ENCODE measurements around the gene C4orf36. TPM values are rescaled to one million over a fixed set of nuclear protein-coding genes. Genes with fewer than 3 reads are reported as not detected.
A peak's percentile ranks its signal among the peaks of the same experiment; 100 is the strongest.

C4orf36 gene
- total and polyA plus RNA-seq, 2 donors (not counting 1 experiment from before 2014, with no cell fraction given): 0.98 to 6.3 TPM

- no peaks in the 10 kb centered on the region for H3K4me1 ChIP-seq (ENCODE audit: control insufficient read depth, extremely low read depth, insufficient read depth, low read length)
- H3K4me2 ChIP-seq (ENCODE audit: extremely low read depth, insufficient read depth, low read length): peak overlapping the region; percentile 11
- H3K9me3 ChIP-seq (ENCODE audit: control insufficient read depth, insufficient read depth, low read depth, low read length): no peaks in the 10 kb centered on the region
- no peak overlapping the region for H3K9ac ChIP-seq (ENCODE audit: insufficient read depth, low read length)
- H2AFZ ChIP-seq (ENCODE audit: low read length): peak overlapping the region; percentile 71
- no peak for TF ChIP-seq EZH2 (IDR thresholded peaks at IDR 0.05; ENCODE audit: low read length, missing control alignments)
- TF ChIP-seq CTCF (conservative IDR thresholded peaks at IDR 0.05 in 1 of 2, IDR thresholded peaks at IDR 0.05 in 1 of 2; ENCODE audit: low read depth in 1 of 2, low read length in 2 of 2): no peak
- H4K20me1 ChIP-seq (ENCODE audit: control insufficient read depth, extremely low read depth, insufficient read depth, low read length): no peaks in the 10 kb centered on the region
- no peaks in the 10 kb centered on the region for H3K79me2 ChIP-seq (ENCODE audit: control insufficient read depth, insufficient read depth, low read length)
- peak overlapping the region; percentile 22 for H3K27ac ChIP-seq (ENCODE audit: insufficient read depth, low read length)
- DNase-seq (ENCODE audit: low read depth in 2 of 2): peak; percentile 20 to 72
- H3K36me3 ChIP-seq (ENCODE audit: control insufficient read depth, insufficient read depth, low read length): no peaks in the 10 kb centered on the region
- peak overlapping the region in 1 of 4 experiments; percentile 14 for H3K4me3 ChIP-seq (replicated peaks in 1 of 4; ENCODE audit: control extremely low read depth in 1 of 4, insufficient read depth in 1 of 4, low read depth in 3 of 4, low read length in 4 of 4)
- H3K27me3 ChIP-seq (ENCODE audit: control insufficient read depth, insufficient read depth, low read length): no peaks in the 10 kb centered on the region
Observed at GRCh38 chr4:86908251-86908657, 16.0 kb upstream of the C4orf36 start.

GRCh38 chr4:86901864-86902263 lies 9.6 kb upstream of the C4orf36 start:
- Histone ChIP-seq H3K9me3 (ENCODE audit: control insufficient read depth, insufficient read depth, low read depth, low read length) (no peaks in the 10 kb centered on the region), H2AFZ (ENCODE audit: low read length) (no peak overlapping the region), H3K4me2 (ENCODE audit: extremely low read depth, insufficient read depth, low read length) (no peak overlapping the region), H3K4me1 (ENCODE audit: control insufficient read depth, extremely low read depth, insufficient read depth, low read length) (no peaks in the 10 kb centered on the region), H4K20me1 (ENCODE audit: control insufficient read depth, extremely low read depth, insufficient read depth, low read length) (no peaks in the 10 kb centered on the region), H3K36me3 (ENCODE audit: control insufficient read depth, insufficient read depth, low read length) (no peaks in the 10 kb centered on the region), H3K4me3 (replicated peaks in 1 of 4; ENCODE audit: control extremely low read depth in 1 of 4, insufficient read depth in 1 of 4, low read depth in 3 of 4, low read length in 4 of 4) (no peak overlapping the region), H3K27ac (ENCODE audit: insufficient read depth, low read length) (no peak overlapping the region), H3K27me3 (ENCODE audit: control insufficient read depth, insufficient read depth, low read length) (no peaks in the 10 kb centered on the region), H3K9ac (ENCODE audit: insufficient read depth, low read length) (no peak overlapping the region), H3K79me2 (ENCODE audit: control insufficient read depth, insufficient read depth, low read length) (no peaks in the 10 kb centered on the region)
- TF ChIP-seq EZH2 (IDR thresholded peaks at IDR 0.05; ENCODE audit: low read length, missing control alignments) (no peak), CTCF (conservative IDR thresholded peaks at IDR 0.05 in 1 of 2, IDR thresholded peaks at IDR 0.05 in 1 of 2; ENCODE audit: low read depth in 1 of 2, low read length in 2 of 2) (no peak)
- DNase-seq (ENCODE audit: low read depth in 2 of 2): no peak

GRCh38 chr4:86898562-86898961 lies 6.3 kb upstream of the C4orf36 start:
- TF ChIP-seq EZH2 (IDR thresholded peaks at IDR 0.05; ENCODE audit: low read length, missing control alignments) (no peak), CTCF (conservative IDR thresholded peaks at IDR 0.05 in 1 of 2, IDR thresholded peaks at IDR 0.05 in 1 of 2; ENCODE audit: low read depth in 1 of 2, low read length in 2 of 2) (no peak)
- Histone ChIP-seq H3K9me3 (ENCODE audit: control insufficient read depth, insufficient read depth, low read depth, low read length) (no peaks in the 10 kb centered on the region), H3K79me2 (ENCODE audit: control insufficient read depth, insufficient read depth, low read length) (no peaks in the 10 kb centered on the region), H4K20me1 (ENCODE audit: control insufficient read depth, extremely low read depth, insufficient read depth, low read length) (no peaks in the 10 kb centered on the region), H3K4me1 (ENCODE audit: control insufficient read depth, extremely low read depth, insufficient read depth, low read length) (peaks cover 2% of the 10 kb centered on the region), H3K27me3 (ENCODE audit: control insufficient read depth, insufficient read depth, low read length) (no peaks in the 10 kb centered on the region), H3K4me2 (ENCODE audit: extremely low read depth, insufficient read depth, low read length) (no peak overlapping the region), H3K4me3 (replicated peaks in 1 of 4; ENCODE audit: control extremely low read depth in 1 of 4, insufficient read depth in 1 of 4, low read depth in 3 of 4, low read length in 4 of 4) (no peak overlapping the region), H3K9ac (ENCODE audit: insufficient read depth, low read length) (no peak overlapping the region), H3K36me3 (ENCODE audit: control insufficient read depth, insufficient read depth, low read length) (no peaks in the 10 kb centered on the region), H2AFZ (ENCODE audit: low read length) (no peak overlapping the region), H3K27ac (ENCODE audit: insufficient read depth, low read length) (no peak overlapping the region)
- no peak for DNase-seq (ENCODE audit: low read depth in 2 of 2)
